ENCODE data around the gene ACAP3. TPM values are rescaled to one million over a fixed set of nuclear protein-coding genes. Genes with fewer than 3 reads are reported as not detected.

ACAP3 gene
- total and polyA plus RNA-seq, 2 donors (not counting 3 experiments of a cell fraction or from before 2014, with no cell fraction given), result 27.8 to 39.0 TPM

DNA sequence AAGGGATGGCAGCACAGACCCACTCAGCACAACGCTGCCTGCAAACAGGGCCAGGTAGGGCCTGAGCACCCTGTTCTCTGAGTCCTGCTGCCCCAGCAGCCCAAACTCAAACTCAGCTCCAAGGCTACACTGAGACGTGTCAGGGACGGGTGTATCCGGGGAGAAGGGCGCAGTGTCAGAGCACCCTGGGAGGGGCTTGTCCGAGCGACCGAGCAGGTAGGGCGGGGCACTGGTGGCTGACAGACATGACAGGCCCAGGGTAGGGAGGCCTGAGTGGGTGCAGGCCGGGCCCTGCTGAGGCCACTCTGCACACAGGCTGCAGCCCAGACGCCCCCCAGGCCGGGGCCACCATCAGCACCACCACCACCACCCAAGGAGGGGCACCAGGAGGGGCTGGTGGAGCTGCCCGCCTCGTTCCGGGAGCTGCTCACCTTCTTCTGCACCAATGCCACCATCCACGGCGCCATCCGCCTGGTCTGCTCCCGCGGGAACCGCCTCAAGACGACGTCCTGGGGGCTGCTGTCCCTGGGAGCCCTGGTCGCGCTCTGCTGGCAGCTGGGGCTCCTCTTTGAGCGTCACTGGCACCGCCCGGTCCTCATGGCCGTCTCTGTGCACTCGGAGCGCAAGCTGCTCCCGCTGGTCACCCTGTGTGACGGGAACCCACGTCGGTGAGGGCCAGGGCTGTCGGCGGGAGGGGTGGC lies 22.0 kb downstream of the ACAP3 start:
- FAIRE-seq (no peak), DNase-seq (ENCODE audit: low read depth, low spot score) (no peak)
- intact Hi-C loops (cut with micrococcal nuclease) (no loop called here), dilution Hi-C loops (cut with MboI; ENCODE audit: extremely low pct_ligation_motif_present, low sequenced_read_pairs) (no loop called here)
- no peak for TF ChIP-seq EZH2 (IDR thresholded peaks at IDR 0.05; ENCODE audit: borderline replicate concordance, low read depth, low read length, severe bottlenecking)
- TF ChIP-seq, protein P1, sequence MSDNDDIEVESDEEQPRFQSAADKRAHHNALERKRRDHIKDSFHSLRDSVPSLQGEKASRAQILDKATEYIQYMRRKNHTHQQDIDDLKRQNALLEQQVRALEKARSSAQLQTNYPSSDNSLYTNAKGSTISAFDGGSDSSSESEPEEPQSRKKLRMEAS (IDR thresholded peaks at IDR 0.05; ENCODE audit: insufficient read depth, insufficient read length), result no peak
- no peak for TF ChIP-seq POLR2A (IDR thresholded peaks at IDR 0.05; ENCODE audit: low read depth, low read length)
- TF ChIP-seq, protein P2, sequence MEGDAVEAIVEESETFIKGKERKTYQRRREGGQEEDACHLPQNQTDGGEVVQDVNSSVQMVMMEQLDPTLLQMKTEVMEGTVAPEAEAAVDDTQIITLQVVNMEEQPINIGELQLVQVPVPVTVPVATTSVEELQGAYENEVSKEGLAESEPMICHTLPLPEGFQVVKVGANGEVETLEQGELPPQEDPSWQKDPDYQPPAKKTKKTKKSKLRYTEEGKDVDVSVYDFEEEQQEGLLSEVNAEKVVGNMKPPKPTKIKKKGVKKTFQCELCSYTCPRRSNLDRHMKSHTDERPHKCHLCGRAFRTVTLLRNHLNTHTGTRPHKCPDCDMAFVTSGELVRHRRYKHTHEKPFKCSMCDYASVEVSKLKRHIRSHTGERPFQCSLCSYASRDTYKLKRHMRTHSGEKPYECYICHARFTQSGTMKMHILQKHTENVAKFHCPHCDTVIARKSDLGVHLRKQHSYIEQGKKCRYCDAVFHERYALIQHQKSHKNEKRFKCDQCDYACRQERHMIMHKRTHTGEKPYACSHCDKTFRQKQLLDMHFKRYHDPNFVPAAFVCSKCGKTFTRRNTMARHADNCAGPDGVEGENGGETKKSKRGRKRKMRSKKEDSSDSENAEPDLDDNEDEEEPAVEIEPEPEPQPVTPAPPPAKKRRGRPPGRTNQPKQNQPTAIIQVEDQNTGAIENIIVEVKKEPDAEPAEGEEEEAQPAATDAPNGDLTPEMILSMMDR (IDR thresholded peaks at IDR 0.05; ENCODE audit: extremely low read depth in 1 of 2, insufficient read depth in 1 of 2, low read depth in 1 of 2, low read length in 2 of 2), result no peak
- no peak for TF ChIP-seq POLR2AphosphoS5 (IDR thresholded peaks at IDR 0.05; ENCODE audit: insufficient read depth, low read depth, low read length)
- TF ChIP-seq JUN (IDR thresholded peaks at IDR 0.05; ENCODE audit: borderline replicate concordance, insufficient read depth, insufficient read length, low read depth), result no peak
- no peak for TF ChIP-seq GATA2 (IDR thresholded peaks at IDR 0.05; ENCODE audit: insufficient read depth, insufficient read length, low read depth, low read length)
- no peak for TF ChIP-seq MYC (IDR thresholded peaks at IDR 0.05; ENCODE audit: low read depth, low read length)
- H3K79me2 ChIP-seq (ENCODE audit: control insufficient read depth, insufficient read depth, low read length), result no peaks in the 10 kb centered on the region
- no peaks in the 10 kb centered on the region for H4K20me1 ChIP-seq (replicated peaks; ENCODE audit: control insufficient read depth, extremely low read depth, insufficient read depth, low read length)
- no peaks in the 10 kb centered on the region for H3K9me1 ChIP-seq (replicated peaks; ENCODE audit: control insufficient read depth, extremely low read depth, insufficient read depth, low read length)
- H3K27ac ChIP-seq (ENCODE audit: insufficient read depth, low read depth, low read length), result no peak overlapping the region
- no peaks in the 10 kb centered on the region for H3K27me3 ChIP-seq (ENCODE audit: control insufficient read depth in 2 of 2, insufficient read depth in 2 of 2, low read length in 2 of 2)
- H3K4me2 ChIP-seq (ENCODE audit: insufficient read depth, low read length), result no peak overlapping the region
- no peak overlapping the region for H3K4me3 ChIP-seq (replicated peaks in 1 of 3; ENCODE audit: insufficient read depth in 1 of 3, low read depth in 1 of 3, low read length in 3 of 3)
- ChIA-PET POLR2A (no interaction called here), CTCF (interaction anchor here (1.9 to 2.8 kb wide), 2 partner anchors 163 to 164 kb away, joined by 7 to 12 read pairs; no protein-coding TSS in a partner anchor)
- no TSS peak for BruUV-seq (replicated peaks)
- no peaks in the 10 kb centered on the region for H3K9me3 ChIP-seq (replicated peaks; ENCODE audit: control insufficient read depth, insufficient read depth, low read length)
- peaks cover 2% of the 10 kb centered on the region for H3K4me1 ChIP-seq (ENCODE audit: control insufficient read depth, extremely low read depth, insufficient read depth, low read length)
- H3K9ac ChIP-seq (replicated peaks; ENCODE audit: extremely low read depth, insufficient read depth, low read length), result no peak overlapping the region
- H3K36me3 ChIP-seq (ENCODE audit: control insufficient read depth in 2 of 2, extremely low read depth in 1 of 2, insufficient read depth in 2 of 2, low read length in 2 of 2), result no peaks in the 10 kb centered on the region
- no peak overlapping the region for H2AFZ ChIP-seq (ENCODE audit: low read depth, low read length)

Measured in endothelial cell of umbilical vein (primary cell).